Neural progenitor cell (in vitro differentiated cells): ENCODE measurements around the gene TRMT61B. TPM values are rescaled to one million over a fixed set of nuclear protein-coding genes. Genes with fewer than 3 reads are reported as not detected.

Experiments used
- DNase-seq: peaks from one replicate; pipeline ENCODE4 v3.0.0-alpha.2; 2016; ENCODE audit warnings: low spot score
- H2AFZ ChIP-seq: fragments of 200-600 bp; sonication (generic); replicated peaks from 2 replicates; pipeline ENCODE4 v1.6.1; 2016; ENCODE audit warnings: antibody characterized with exemption
- H3F3A ChIP-seq: fragments of 200-600 bp; sonication (generic); 2 replicates; pipeline ENCODE4 v1.6.1; 2016; ENCODE audit warnings: antibody characterized with exemption, low read depth
- H3K27ac ChIP-seq: fragments of 200-600 bp; sonication (generic); 2 replicates; pipeline ENCODE4 v1.5.1; 2016; ENCODE audit warnings: mild to moderate bottlenecking
- H3K27me3 ChIP-seq: fragments of 200-600 bp; sonication (generic); 2 replicates; pipeline ENCODE4 v1.6.1; 2016; ENCODE audit warnings: mild to moderate bottlenecking, moderate library complexity
- H3K36me3 ChIP-seq: fragments of 200-600 bp; sonication (generic); 2 replicates; pipeline ENCODE4 v1.5.1; 2016
- H3K4me1 ChIP-seq: fragments of 200-600 bp; sonication (generic); 2 replicates; pipeline ENCODE4 v1.6.1; 2016; ENCODE audit warnings: mixed run types
- H3K4me2 ChIP-seq: fragments of 200-600 bp; sonication (generic); 2 replicates; pipeline ENCODE4 v1.6.1; 2016
- H3K4me3 ChIP-seq: fragments of 200-600 bp; sonication (generic); 2 replicates; pipeline ENCODE4 v1.5.1; 2016
- H3K79me2 ChIP-seq: fragments of 200-600 bp; sonication (generic); 2 replicates; pipeline ENCODE4 v1.6.1; 2016; ENCODE audit warnings: low read depth
- H3K9ac ChIP-seq: fragments of 200-600 bp; sonication (generic); 2 replicates; pipeline ENCODE4 v1.6.1; 2016
- H3K9me3 ChIP-seq: fragments of 200-600 bp; sonication (generic); 2 replicates; pipeline ENCODE4 v1.5.1; 2016; ENCODE audit warnings: low read depth
- H4K20me1 ChIP-seq: fragments of 200-600 bp; sonication (generic); 2 replicates; pipeline ENCODE4 v1.6.1; 2016; ENCODE audit warnings: low read depth
- H3K27ac Mint-ChIP-seq: 3 replicates; pipeline ENCODE4 v1.8.0; 2021; ENCODE audit warnings: mixed read lengths
- H3K27me3 Mint-ChIP-seq: 2 replicates; pipeline ENCODE4 v1.8.0; 2022; ENCODE audit warnings: low read depth, mild to moderate bottlenecking, inconsistent platforms, moderate library complexity, mixed read lengths; ENCODE audit not compliant: insufficient read depth
- H3K36me3 Mint-ChIP-seq: 3 replicates; pipeline ENCODE4 v1.8.0; 2021; ENCODE audit warnings: mixed read lengths
- H3K4me1 Mint-ChIP-seq: 3 replicates; pipeline ENCODE4 v1.8.0; 2021; ENCODE audit warnings: mixed read lengths
- H3K4me3 Mint-ChIP-seq: 3 replicates; pipeline ENCODE4 v1.8.0; 2021; ENCODE audit warnings: mild to moderate bottlenecking, moderate library complexity, mixed read lengths
- H3K9me3 Mint-ChIP-seq: 3 replicates; pipeline ENCODE4 v1.8.0; 2020; ENCODE audit warnings: mixed read lengths
- EZH2 ChIP-seq: fragments of 200-600 bp; sonication (generic); IDR thresholded peaks from 2 replicates; pipeline ENCODE4 v1.6.1; 2017; ENCODE audit warnings: antibody characterized with exemption, mild to moderate bottlenecking, moderate library complexity
- EZH2phosphoT487 ChIP-seq: fragments of 200-600 bp; sonication (generic); IDR thresholded peaks from 2 replicates; pipeline ENCODE4 v1.6.1; 2017; ENCODE audit warnings: antibody characterized with exemption
- small RNA-seq: library from RNA; depleted of rRNA; stranded (forward); fragments of <200 nt; gene quantifications from one replicate; pipeline ENCODE3, GENCODE V24; 2015
- total RNA-seq: library from RNA; depleted of rRNA; stranded (reverse); fragments of >200 nt; gene quantifications from 2 replicates; pipeline ENCODE4 v1.2.3, GENCODE V29; 2015; ENCODE audit warnings: low replicate concordance
- TF ChIP-seq, protein P1 (sequence below): fragments of 200-600 bp; sonication (generic); IDR thresholded peaks from 2 replicates; pipeline ENCODE4 v1.5.1; 2017; ENCODE audit warnings: antibody characterized with exemption, mild to moderate bottlenecking

Gene TRMT61B
- total RNA-seq, 1 donor from 2014 or later: 23.9 TPM

DNA sequence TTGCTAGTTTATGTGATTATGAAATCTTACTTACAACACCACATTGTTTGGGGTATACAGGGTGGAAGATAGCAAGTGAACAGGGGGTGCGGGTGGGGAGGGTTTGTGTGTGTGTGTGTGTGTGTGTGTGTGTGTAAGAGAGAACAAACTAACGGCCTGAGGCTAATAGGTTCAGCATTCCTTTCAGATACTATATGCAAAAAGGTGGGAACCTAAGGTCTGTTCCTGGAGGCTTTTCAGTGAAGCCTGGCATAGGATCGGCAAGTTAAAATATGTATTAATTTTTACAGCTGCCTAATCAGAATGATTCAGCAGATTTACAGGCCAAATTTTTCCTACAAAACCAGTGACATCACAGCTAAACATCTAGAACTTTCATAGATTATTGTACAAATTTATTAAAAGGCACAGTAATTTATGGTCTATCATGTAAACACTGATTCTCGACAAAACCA lies 67.1 kb downstream of the TRMT61B start:
- H3K27ac ChIP-seq: no peak overlapping the region
- H3K79me2 ChIP-seq: no peaks in the 10 kb centered on the region
- H3K27ac Mint-ChIP-seq: no peak overlapping the region
- no peak overlapping the region for H3K4me2 ChIP-seq
- no peaks in the 10 kb centered on the region for H3K9me3 ChIP-seq
- no peaks in the 10 kb centered on the region for H3K27me3 ChIP-seq
- no peak overlapping the region for H3K4me3 Mint-ChIP-seq
- no peak overlapping the region for H3K4me3 ChIP-seq
- TF ChIP-seq EZH2phosphoT487: no peak
- no peak for TF ChIP-seq EZH2
- TF ChIP-seq, protein P1, sequence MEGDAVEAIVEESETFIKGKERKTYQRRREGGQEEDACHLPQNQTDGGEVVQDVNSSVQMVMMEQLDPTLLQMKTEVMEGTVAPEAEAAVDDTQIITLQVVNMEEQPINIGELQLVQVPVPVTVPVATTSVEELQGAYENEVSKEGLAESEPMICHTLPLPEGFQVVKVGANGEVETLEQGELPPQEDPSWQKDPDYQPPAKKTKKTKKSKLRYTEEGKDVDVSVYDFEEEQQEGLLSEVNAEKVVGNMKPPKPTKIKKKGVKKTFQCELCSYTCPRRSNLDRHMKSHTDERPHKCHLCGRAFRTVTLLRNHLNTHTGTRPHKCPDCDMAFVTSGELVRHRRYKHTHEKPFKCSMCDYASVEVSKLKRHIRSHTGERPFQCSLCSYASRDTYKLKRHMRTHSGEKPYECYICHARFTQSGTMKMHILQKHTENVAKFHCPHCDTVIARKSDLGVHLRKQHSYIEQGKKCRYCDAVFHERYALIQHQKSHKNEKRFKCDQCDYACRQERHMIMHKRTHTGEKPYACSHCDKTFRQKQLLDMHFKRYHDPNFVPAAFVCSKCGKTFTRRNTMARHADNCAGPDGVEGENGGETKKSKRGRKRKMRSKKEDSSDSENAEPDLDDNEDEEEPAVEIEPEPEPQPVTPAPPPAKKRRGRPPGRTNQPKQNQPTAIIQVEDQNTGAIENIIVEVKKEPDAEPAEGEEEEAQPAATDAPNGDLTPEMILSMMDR: no peak
- H3K36me3 ChIP-seq: peaks cover 29% of the 10 kb centered on the region
- H3K4me1 Mint-ChIP-seq: no peaks in the 10 kb centered on the region
- no peaks in the 10 kb centered on the region for H3K9me3 Mint-ChIP-seq
- peaks cover 5% of the 10 kb centered on the region for H3K27me3 Mint-ChIP-seq
- H3F3A ChIP-seq: peaks cover 4% of the 10 kb centered on the region
- no peak for DNase-seq
- peaks cover 31% of the 10 kb centered on the region for H3K36me3 Mint-ChIP-seq
- H3K4me1 ChIP-seq: no peaks in the 10 kb centered on the region
- no peak overlapping the region for H3K9ac ChIP-seq
- H4K20me1 ChIP-seq: peaks cover 7% of the 10 kb centered on the region
- no peak overlapping the region for H2AFZ ChIP-seq

DNA sequence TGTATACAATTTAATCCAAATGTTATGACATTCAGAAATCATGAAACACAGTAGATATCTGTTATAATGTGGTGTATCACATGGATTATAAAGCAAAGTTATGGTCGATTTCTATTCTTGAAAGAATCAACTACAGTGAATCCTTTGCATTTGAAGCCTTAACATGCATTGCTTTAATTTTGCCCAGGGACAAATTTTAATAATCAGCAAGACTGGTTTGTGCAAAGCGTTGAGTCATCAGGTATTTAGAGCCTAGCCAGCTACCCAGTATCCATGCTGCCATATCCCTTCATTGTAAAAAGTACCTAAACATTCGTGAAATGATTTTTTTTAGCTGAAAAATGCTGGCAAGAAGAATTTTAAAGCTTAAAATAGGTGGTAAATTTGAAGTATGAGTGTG lies 68.4 kb downstream of the TRMT61B start:
- no peak for DNase-seq
- Mint-ChIP-seq H3K9me3 (peaks cover 8% of the 10 kb centered on the region), H3K4me3 (no peak overlapping the region), H3K27me3 (peaks cover 5% of the 10 kb centered on the region), H3K36me3 (peaks cover 39% of the 10 kb centered on the region), H3K27ac (no peak overlapping the region), H3K4me1 (no peaks in the 10 kb centered on the region)
- H3K79me2 ChIP-seq: peaks cover 5% of the 10 kb centered on the region
- no peak overlapping the region for H3K27ac ChIP-seq
- H3K9ac ChIP-seq: no peak overlapping the region
- H3K27me3 ChIP-seq: no peaks in the 10 kb centered on the region
- H3K36me3 ChIP-seq: peaks cover 33% of the 10 kb centered on the region
- H2AFZ ChIP-seq: no peak overlapping the region
- H3F3A ChIP-seq: no peaks in the 10 kb centered on the region
- TF ChIP-seq EZH2: no peak
- TF ChIP-seq EZH2phosphoT487: no peak
- TF ChIP-seq, protein P1: no peak
- no peak overlapping the region for H3K4me2 ChIP-seq
- H3K4me3 ChIP-seq: no peak overlapping the region
- no peaks in the 10 kb centered on the region for H3K4me1 ChIP-seq
- H3K9me3 ChIP-seq: no peaks in the 10 kb centered on the region
- H4K20me1 ChIP-seq: peaks cover 12% of the 10 kb centered on the region

Small RNAs within 50 kb of the gene (small RNA-seq; reads per million reads assigned to genes)
- gene SNORD92: 371 reads per million, percentile 99 among the genes with 10 or more reads in this experiment

Other genes starting within 250 kb of the TRMT61B start
- 134 and 244 TPM in 2 replicates for gene PPP1CB, start 118.5 kb downstream of the TRMT61B start, total RNA-seq
- 0.37 and 1.9 TPM in 2 replicates for gene SPDYA, start 59.5 kb downstream of the TRMT61B start, total RNA-seq
- 55.8 and 139 TPM in 2 replicates for gene WDR43, start 24.4 kb upstream of the TRMT61B start, total RNA-seq
- 0.04 and 0.62 TPM in 2 replicates for gene TOGARAM2, start 111.0 kb upstream of the TRMT61B start, total RNA-seq
- gene PCARE, start 204.2 kb upstream of the TRMT61B start, total RNA-seq: not detected in 2 replicates
- gene CLIP4, start 245.1 kb upstream of the TRMT61B start, total RNA-seq: 1.5 and 2.1 TPM in 2 replicates